ENCODE measurements around the gene MED25.
A peak's percentile ranks its signal among the peaks of the same experiment; 100 is the strongest.

MED25 gene

GRCh38 chr19:49876422-49877019 is 58.4 kb downstream of the MED25 start:
- peak overlapping the region; percentile 79 for H3K27ac ChIP-seq (ENCODE audit: low read depth, low read length)
- no peaks in the 10 kb centered on the region for H3K36me3 ChIP-seq (ENCODE audit: low read length)
- peak overlapping the region; percentile 91 for H3K4me2 ChIP-seq (ENCODE audit: low read depth, low read length, poor library complexity, severe bottlenecking)
- H3F3A ChIP-seq (ENCODE audit: insufficient read depth) = no peaks in the 10 kb centered on the region
- no peaks in the 10 kb centered on the region for H3K9me2 ChIP-seq (replicated peaks; ENCODE audit: insufficient read depth, low read length)
- H3K9me3 ChIP-seq (ENCODE audit: insufficient read depth, low read length) = no peaks in the 10 kb centered on the region
- H3K27me3 ChIP-seq (ENCODE audit: low read length) = no peaks in the 10 kb centered on the region
- peak overlapping the region; percentile 79 for H2AFZ ChIP-seq (ENCODE audit: low read depth, low read length, severe bottlenecking)
- peak overlapping the region; percentile 80 for H3K4me3 ChIP-seq (ENCODE audit: insufficient read depth, low read length, poor library complexity, severe bottlenecking)
- H3K9ac ChIP-seq (ENCODE audit: low read length) = peak overlapping the region; percentile 94
- TF ChIP-seq EZH2phosphoT487 (conservative IDR thresholded peaks at IDR 0.05; ENCODE audit: low read length) (no peak), CTCF (IDR thresholded peaks at IDR 0.05; ENCODE audit: insufficient read depth, low read length, poor library complexity, severe bottlenecking) (no peak)
- H3K79me2 ChIP-seq (ENCODE audit: insufficient read depth, low read length) = peaks cover 9% of the 10 kb centered on the region; the same call in 1 of the 2 replicates
- H4K20me1 ChIP-seq (ENCODE audit: low read depth, low read length) = no peaks in the 10 kb centered on the region

- Histone ChIP-seq H3K27ac (ENCODE audit: low read depth, low read length) (peak within 1 kb of the TSS; percentile 79), H3K4me2 (ENCODE audit: low read depth, low read length, poor library complexity, severe bottlenecking) (peak within 1 kb of the TSS; percentile 91), H3F3A (ENCODE audit: insufficient read depth) (no peaks in the 10 kb centered on the region), H3K27me3 (ENCODE audit: low read length) (no peaks in the 10 kb centered on the region), H3K36me3 (ENCODE audit: low read length) (no peaks in the 10 kb centered on the region), H3K9me3 (ENCODE audit: insufficient read depth, low read length) (no peaks in the 10 kb centered on the region), H4K20me1 (ENCODE audit: low read depth, low read length) (no peaks in the 10 kb centered on the region), H3K79me2 (ENCODE audit: insufficient read depth, low read length) (peaks cover 9% of the 10 kb centered on the region; the same call in 1 of the 2 replicates), H3K4me3 (ENCODE audit: insufficient read depth, low read length, poor library complexity, severe bottlenecking) (peak within 1 kb of the TSS; percentile 89), H2AFZ (ENCODE audit: low read depth, low read length, severe bottlenecking) (peak within 1 kb of the TSS; percentile 79), H3K9ac (ENCODE audit: low read length) (peak within 1 kb of the TSS; percentile 94), H3K9me2 (replicated peaks; ENCODE audit: insufficient read depth, low read length) (no peaks in the 10 kb centered on the region)
- TF ChIP-seq CTCF (IDR thresholded peaks at IDR 0.05; ENCODE audit: insufficient read depth, low read length, poor library complexity, severe bottlenecking) (no peak), EZH2phosphoT487 (conservative IDR thresholded peaks at IDR 0.05; ENCODE audit: low read length) (no peak)
These were observed 59.2 kb downstream of the MED25 start, which contains the start of the genes AKT1S1 and TBC1D17 for GRCh38 chr19:49877020-49877878. AKT1S1 (minus strand) TSS chr19:49877355; CDS start chr19:49873295, 4,060 bp downstream. TBC1D17 (plus strand) TSS chr19:49877702; CDS start chr19:49877724, 22 bp downstream.

GRCh38 chr19:49877879-49878743 is 60.0 kb downstream of the MED25 start:
- Histone ChIP-seq H3K27me3 (ENCODE audit: low read length) (no peaks in the 10 kb centered on the region), H3F3A (ENCODE audit: insufficient read depth) (no peaks in the 10 kb centered on the region), H3K4me2 (ENCODE audit: low read depth, low read length, poor library complexity, severe bottlenecking) (peak overlapping the region; percentile 67), H2AFZ (ENCODE audit: low read depth, low read length, severe bottlenecking) (peak overlapping the region; percentile 77), H4K20me1 (ENCODE audit: low read depth, low read length) (no peaks in the 10 kb centered on the region), H3K9me2 (replicated peaks; ENCODE audit: insufficient read depth, low read length) (no peaks in the 10 kb centered on the region), H3K9me3 (ENCODE audit: insufficient read depth, low read length) (no peaks in the 10 kb centered on the region), H3K79me2 (ENCODE audit: insufficient read depth, low read length) (peaks cover 9% of the 10 kb centered on the region; the same call in 1 of the 2 replicates), H3K27ac (ENCODE audit: low read depth, low read length) (peak overlapping the region; percentile 79), H3K36me3 (ENCODE audit: low read length) (peaks cover 5% of the 10 kb centered on the region; the same call in 1 of the 2 replicates), H3K9ac (ENCODE audit: low read length) (peak overlapping the region; percentile 94), H3K4me3 (ENCODE audit: insufficient read depth, low read length, poor library complexity, severe bottlenecking) (peak overlapping the region; percentile 89)
- TF ChIP-seq EZH2phosphoT487 (conservative IDR thresholded peaks at IDR 0.05; ENCODE audit: low read length) (no peak), CTCF (IDR thresholded peaks at IDR 0.05; ENCODE audit: insufficient read depth, low read length, poor library complexity, severe bottlenecking) (no peak)
